HUES48 (cell line): ENCODE data around the gene GPR45.

Source experiments
- H3K27ac ChIP-seq: one replicate; pipeline ENCODE4 v1.7.0; 2013; ENCODE audit warnings: low read depth, low read length, inconsistent platforms
- H3K27me3 ChIP-seq: 2 replicates; pipeline ENCODE4 v1.6.1; 2013; ENCODE audit warnings: mild to moderate bottlenecking, low read length; ENCODE audit not compliant: control insufficient read depth, insufficient read depth
- H3K36me3 ChIP-seq: 2 replicates; pipeline ENCODE4 v1.6.1; 2013; ENCODE audit warnings: low read length; ENCODE audit not compliant: control insufficient read depth, insufficient read depth
- H3K4me1 ChIP-seq: 2 replicates; pipeline ENCODE4 v1.6.1; 2013; ENCODE audit warnings: mild to moderate bottlenecking, low read length; ENCODE audit not compliant: control insufficient read depth, insufficient read depth
- H3K4me3 ChIP-seq: 2 replicates; pipeline ENCODE4 v1.5.1; 2013; ENCODE audit warnings: mild to moderate bottlenecking, low read depth, low read length
- H3K9ac ChIP-seq: 2 replicates; pipeline ENCODE4 v1.6.1; 2013; ENCODE audit warnings: mild to moderate bottlenecking, low read depth, low read length, moderate library complexity
- H3K9me3 ChIP-seq: 2 replicates; pipeline ENCODE4 v1.6.1; 2013; ENCODE audit warnings: low read length; ENCODE audit not compliant: control insufficient read depth, insufficient read depth

Gene GPR45

GRCh38 chr2:105254531-105255210 is 13.1 kb downstream of the GPR45 start:
- Histone ChIP-seq H3K27ac (no peak overlapping the region), H3K27me3 (no peaks in the 10 kb centered on the region), H3K36me3 (no peaks in the 10 kb centered on the region), H3K9ac (no peak overlapping the region), H3K9me3 (peaks cover 4% of the 10 kb centered on the region; the same call in 1 of the 2 replicates), H3K4me3 (no peak overlapping the region), H3K4me1 (no peaks in the 10 kb centered on the region)

GRCh38 chr2:105255979-105256378 is 14.4 kb downstream of the GPR45 start:
- Histone ChIP-seq H3K27me3 (no peaks in the 10 kb centered on the region), H3K9ac (no peak overlapping the region), H3K9me3 (peaks cover 4% of the 10 kb centered on the region; the same call in 1 of the 2 replicates), H3K4me3 (no peak overlapping the region), H3K27ac (no peak overlapping the region), H3K4me1 (no peaks in the 10 kb centered on the region), H3K36me3 (no peaks in the 10 kb centered on the region)

GRCh38 chr2:105256431-105257047 is 15.0 kb downstream of the GPR45 start:
- H3K36me3 ChIP-seq: no peaks in the 10 kb centered on the region
- H3K27ac ChIP-seq: no peak overlapping the region
- H3K27me3 ChIP-seq: no peaks in the 10 kb centered on the region
- peaks cover 4% of the 10 kb centered on the region; the same call in 1 of the 2 replicates for H3K9me3 ChIP-seq
- no peaks in the 10 kb centered on the region for H3K4me1 ChIP-seq
- no peak overlapping the region for H3K4me3 ChIP-seq
- H3K9ac ChIP-seq: no peak overlapping the region

- Histone ChIP-seq H3K4me3 (no peak overlapping the region), H3K9me3 (no peaks in the 10 kb centered on the region), H3K36me3 (no peaks in the 10 kb centered on the region), H3K27me3 (no peaks in the 10 kb centered on the region), H3K9ac (no peak overlapping the region), H3K4me1 (no peaks in the 10 kb centered on the region), H3K27ac (no peak overlapping the region)
Measured at GRCh38 chr2:105257981-105258380, 16.4 kb downstream of the GPR45 start.

- Histone ChIP-seq H3K9me3 (no peaks in the 10 kb centered on the region), H3K27ac (no peak overlapping the region), H3K9ac (no peak overlapping the region), H3K36me3 (no peaks in the 10 kb centered on the region), H3K4me3 (no peak overlapping the region), H3K4me1 (no peaks in the 10 kb centered on the region), H3K27me3 (no peaks in the 10 kb centered on the region)
Measured at GRCh38 chr2:105258835-105259350, 17.4 kb downstream of the GPR45 start.

- Histone ChIP-seq H3K36me3 (peaks cover 3% of the 10 kb centered on the region), H3K27me3 (no peaks in the 10 kb centered on the region), H3K4me1 (no peaks in the 10 kb centered on the region), H3K4me3 (no peak overlapping the region), H3K9ac (no peak overlapping the region), H3K9me3 (no peaks in the 10 kb centered on the region), H3K27ac (no peak overlapping the region)
Measured at GRCh38 chr2:105261061-105261460, 19.5 kb downstream of the GPR45 start.

GRCh38 chr2:105262651-105263091 is 21.1 kb downstream of the GPR45 start:
- H3K36me3 ChIP-seq: peaks cover 19% of the 10 kb centered on the region
- no peaks in the 10 kb centered on the region for H3K4me1 ChIP-seq
- H3K9ac ChIP-seq: no peak overlapping the region
- H3K9me3 ChIP-seq: no peaks in the 10 kb centered on the region
- H3K4me3 ChIP-seq: no peak overlapping the region
- H3K27me3 ChIP-seq: no peaks in the 10 kb centered on the region
- H3K27ac ChIP-seq: no peak overlapping the region

- no peaks in the 10 kb centered on the region for H3K4me1 ChIP-seq
- H3K27me3 ChIP-seq: no peaks in the 10 kb centered on the region
- H3K36me3 ChIP-seq: peaks cover 76% of the 10 kb centered on the region
Measured at GRCh38 chr2:105269426-105269825, 27.9 kb downstream of the GPR45 start.

GRCh38 chr2:105271393-105272045 is 30.0 kb downstream of the GPR45 start:
- no peaks in the 10 kb centered on the region for H3K4me1 ChIP-seq
- H3K27me3 ChIP-seq: no peaks in the 10 kb centered on the region
- H3K4me3 ChIP-seq: no peak overlapping the region
- H3K27ac ChIP-seq: no peak overlapping the region
- H3K36me3 ChIP-seq: peaks cover 87% of the 10 kb centered on the region
- H3K9ac ChIP-seq: no peak overlapping the region
- H3K9me3 ChIP-seq: no peaks in the 10 kb centered on the region

More at GRCh38 chr2:105269426-105269825, 27.9 kb downstream of the GPR45 start:
- Histone ChIP-seq H3K4me3 (no peak overlapping the region), H3K9me3 (no peaks in the 10 kb centered on the region), H3K9ac (no peak overlapping the region), H3K27ac (no peak overlapping the region)

- Histone ChIP-seq H3K9ac (no peak overlapping the region), H3K36me3 (peaks cover 87% of the 10 kb centered on the region), H3K27me3 (no peaks in the 10 kb centered on the region), H3K9me3 (no peaks in the 10 kb centered on the region), H3K4me1 (no peaks in the 10 kb centered on the region), H3K4me3 (no peak overlapping the region), H3K27ac (no peak overlapping the region)
Measured at GRCh38 chr2:105272176-105272575, 30.6 kb downstream of the GPR45 start.

- Histone ChIP-seq H3K27me3 (no peaks in the 10 kb centered on the region), H3K36me3 (peaks cover 74% of the 10 kb centered on the region), H3K4me1 (no peaks in the 10 kb centered on the region), H3K4me3 (no peak overlapping the region), H3K9ac (no peak overlapping the region), H3K27ac (no peak overlapping the region), H3K9me3 (no peaks in the 10 kb centered on the region)
Measured at GRCh38 chr2:105274046-105274445, 32.5 kb downstream of the GPR45 start.
